Smooth muscle cell of the pulmonary artery (primary cell): ENCODE results near the gene RBMY1F. TPM values are rescaled to one million over a fixed set of nuclear protein-coding genes. Genes with fewer than 3 reads are reported as not detected.

Experiments
- total RNA-seq: library from RNA; depleted of rRNA; stranded (reverse); fragments of >200 nt; gene quantifications from 2 replicates; pipeline ENCODE4 v1.2.3, GENCODE V29; 2014

The RBMY1F gene
- total RNA-seq, result not detected in 2 replicates

DNA sequence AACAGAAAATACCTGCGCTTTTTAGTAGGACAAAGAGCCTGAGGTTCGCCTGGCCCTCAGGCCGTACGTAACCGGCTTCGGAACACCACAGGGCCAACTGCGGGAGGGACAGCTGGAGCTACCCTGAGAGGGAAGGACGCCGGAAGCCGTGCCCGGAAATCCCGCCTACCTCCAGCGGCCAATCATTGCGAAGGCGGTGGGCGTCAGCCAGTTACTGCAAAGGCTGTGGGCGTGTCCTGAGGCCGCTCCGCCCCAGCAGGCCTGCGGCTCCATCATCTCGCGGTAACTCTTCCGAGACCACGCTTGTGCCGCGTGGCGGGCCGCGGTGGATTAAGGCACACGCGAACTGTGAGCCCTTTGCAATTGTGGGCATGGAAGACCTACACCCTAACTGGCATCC is at the start of gene RBMY1F:
Gene RBMY1F (minus strand): TSS at position 101 of the 400 bp plus-strand sequence. CDS start 1,954 bp downstream, outside the sequence.

Other genes with a start within 250 kb of the RBMY1F start
- gene RBMY1J, start 220.5 kb upstream of the RBMY1F start, total RNA-seq, result not detected in 2 replicates